Activated CD4-positive, alpha-beta T cell treated with anti-CD3 and anti-CD28 coated beads, Interleukin-2, amount 10 ng/mL, durations not matched to agents 7 days and 5 days (primary cell): ENCODE data around the gene CRY1. TPM values are rescaled to one million over a fixed set of nuclear protein-coding genes. Genes with fewer than 3 reads are reported as not detected.

Experiments
- CTCF ChIA-PET: fragments of 350-600 bp; sonication (Branson Sonifier 250); formaldehyde crosslinking; loops from one replicate; lab custom pipeline; 2021; ENCODE audit warnings: antibody characterized with exemption; lab: Charles Lee
- POLR2A ChIA-PET: fragments of 350-600 bp; sonication (Branson Sonifier 250); formaldehyde crosslinking; loops from one replicate; lab custom pipeline; 2021; ENCODE audit warnings: antibody characterized with exemption; lab: Charles Lee
- DNase-seq: peaks from one replicate; pipeline ENCODE4 v3.0.0-alpha.2; 2020
- H3K27ac Mint-ChIP-seq: one replicate; pipeline ENCODE4 v1.8.0; 2021; ENCODE audit warnings: mild to moderate bottlenecking, moderate library complexity, mixed read lengths
- H3K27me3 Mint-ChIP-seq: one replicate; pipeline ENCODE4 v1.8.0; 2021; ENCODE audit warnings: mixed read lengths
- H3K36me3 Mint-ChIP-seq: one replicate; pipeline ENCODE4 v1.8.0; 2021; ENCODE audit warnings: low read depth, mixed read lengths
- H3K4me1 Mint-ChIP-seq: one replicate; pipeline ENCODE4 v1.8.0; 2021; ENCODE audit warnings: mixed read lengths
- H3K4me3 Mint-ChIP-seq: one replicate; pipeline ENCODE4 v1.8.0; 2021; ENCODE audit warnings: mild to moderate bottlenecking, moderate library complexity, mixed read lengths
- H3K9me3 Mint-ChIP-seq: one replicate; pipeline ENCODE4 v1.8.0; 2021; ENCODE audit warnings: mixed read lengths
- total RNA-seq, 2 experiments: library from RNA; stranded (reverse); gene quantifications; one replicate each; pipeline ENCODE4 v1.2.3, GENCODE V29; 2021

The CRY1 gene
- 10 to 100 TPM; 12.2 to 12.9 TPM for total RNA-seq

DNA sequence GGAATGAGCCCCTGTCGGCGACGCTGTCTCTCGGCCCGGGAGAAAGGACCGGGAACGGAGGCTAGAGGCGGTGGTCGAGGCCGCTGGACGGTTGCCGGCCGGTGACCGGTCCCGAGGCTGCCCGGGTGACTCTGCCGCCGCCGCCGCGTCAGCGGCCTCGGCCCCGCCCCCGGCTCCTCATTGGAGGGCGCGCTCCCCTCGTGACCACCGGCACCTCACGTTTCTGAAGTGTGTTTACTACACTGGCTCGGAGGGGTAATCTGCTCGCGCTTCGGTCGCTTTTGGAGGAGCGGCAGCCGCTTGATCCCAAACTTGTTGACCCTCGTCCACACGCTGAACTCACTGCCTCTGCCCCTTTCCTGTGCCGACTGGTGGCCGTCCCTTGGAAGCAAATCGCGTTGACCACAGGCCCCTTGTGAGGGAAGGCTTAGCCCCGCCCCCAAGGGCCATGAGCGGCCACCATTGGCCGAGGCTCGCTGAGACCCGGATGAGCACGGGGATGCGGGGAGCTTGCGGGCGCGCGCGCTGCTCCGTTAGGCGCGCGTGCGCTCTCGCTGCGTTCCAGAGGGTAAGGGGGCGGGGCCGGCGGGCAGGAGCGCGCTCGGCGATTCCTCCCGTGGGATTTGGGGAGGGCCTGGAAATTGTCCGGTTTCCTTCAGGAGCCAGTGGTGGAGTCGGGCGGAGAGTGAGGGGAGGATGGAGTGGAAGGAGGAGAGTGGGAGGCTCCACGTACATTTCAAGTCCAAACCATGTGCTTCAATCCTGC is at the start of gene CRY1:
CRY1 (minus strand) TSS at position 133 of the 766 bp plus-strand sequence. CDS start 588 bp downstream, outside the sequence.
- no peak within 1 kb of the TSS for H3K27ac Mint-ChIP-seq
- DNase-seq: peak; percentile 94
- CTCF ChIA-PET: interaction anchor here (0.5 to 2.3 kb wide), 4 partner anchors 11 to 550 kb away, joined by 3 to 12 read pairs (median 4); a partner anchor contains a TSS
- H3K4me1 Mint-ChIP-seq: peaks cover 11% of the 10 kb centered on the region
- H3K4me3 Mint-ChIP-seq: no peak within 1 kb of the TSS
- H3K9me3 Mint-ChIP-seq: peaks cover 8% of the 10 kb centered on the region
- no peaks in the 10 kb centered on the region for H3K36me3 Mint-ChIP-seq
- peaks cover 6% of the 10 kb centered on the region for H3K27me3 Mint-ChIP-seq
- POLR2A ChIA-PET: no interaction called here

DNA sequence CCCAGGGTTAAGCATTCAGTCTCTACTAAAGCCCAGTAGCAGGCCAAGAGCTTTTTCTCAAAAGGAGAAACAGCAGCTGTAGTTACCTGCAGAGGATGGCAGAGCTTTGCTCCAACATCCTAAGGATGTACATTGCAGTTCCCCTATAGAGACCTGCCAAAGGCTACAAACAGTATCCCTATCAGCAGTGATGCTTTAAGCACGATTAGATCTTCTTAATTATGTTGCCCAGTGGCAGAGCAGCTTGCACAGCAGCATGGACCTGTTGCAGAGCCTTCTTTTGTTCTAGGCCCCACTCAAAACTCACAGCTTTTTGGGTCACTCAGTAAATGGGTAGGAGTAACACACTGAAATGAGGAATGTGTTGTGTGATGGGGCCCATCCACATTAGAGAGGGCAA is 46.4 kb upstream of the CRY1 start:
- Mint-ChIP-seq H3K36me3 (no peaks in the 10 kb centered on the region), H3K4me3 (no peak overlapping the region), H3K4me1 (peaks cover under 1% of the 10 kb centered on the region), H3K27ac (no peak overlapping the region), H3K27me3 (no peaks in the 10 kb centered on the region), H3K9me3 (no peaks in the 10 kb centered on the region)
- POLR2A ChIA-PET: no interaction called here
- CTCF ChIA-PET: no interaction called here
- no peak for DNase-seq

GRCh38 chr12:107138990-107139389 is 45.6 kb upstream of the CRY1 start:
- POLR2A ChIA-PET: no interaction called here
- H3K27ac Mint-ChIP-seq: no peak overlapping the region
- no peaks in the 10 kb centered on the region for H3K9me3 Mint-ChIP-seq
- no peak overlapping the region for H3K4me3 Mint-ChIP-seq
- H3K27me3 Mint-ChIP-seq: no peaks in the 10 kb centered on the region
- H3K36me3 Mint-ChIP-seq: no peaks in the 10 kb centered on the region
- no peak for DNase-seq
- CTCF ChIA-PET: no interaction called here
- peaks cover 2% of the 10 kb centered on the region for H3K4me1 Mint-ChIP-seq

DNA sequence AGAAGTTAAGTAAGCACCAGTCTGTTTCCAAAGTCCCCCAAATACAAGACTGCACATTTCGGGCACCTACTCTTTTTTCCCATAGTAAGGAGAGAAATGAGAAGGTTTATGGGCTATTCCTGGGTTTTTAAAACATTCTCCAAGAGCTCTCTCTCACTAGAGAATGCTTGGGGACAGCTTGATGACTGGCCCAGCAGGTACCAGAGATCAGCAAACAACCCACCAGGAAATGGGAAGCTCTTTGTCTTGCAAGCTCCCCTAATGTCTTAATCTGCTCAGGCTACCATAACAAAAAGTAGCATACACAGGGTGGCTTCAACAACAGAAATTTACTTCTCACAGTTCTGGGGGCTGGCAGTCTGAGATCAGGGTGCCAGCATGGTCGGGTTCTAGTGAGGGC is 41.8 kb upstream of the CRY1 start:
- H3K4me1 Mint-ChIP-seq: peaks cover 2% of the 10 kb centered on the region
- H3K9me3 Mint-ChIP-seq: no peaks in the 10 kb centered on the region
- no peaks in the 10 kb centered on the region for H3K36me3 Mint-ChIP-seq
- H3K27me3 Mint-ChIP-seq: no peaks in the 10 kb centered on the region
- H3K27ac Mint-ChIP-seq: no peak overlapping the region
- DNase-seq: no peak
- ChIA-PET CTCF (interaction anchor here (0.7 to 1.0 kb wide), 4 partner anchors 10 to 474 kb away, joined by 3 read pairs; no protein-coding TSS in a partner anchor), POLR2A (no interaction called here)
- H3K4me3 Mint-ChIP-seq: no peak overlapping the region

- Mint-ChIP-seq H3K36me3 (no peaks in the 10 kb centered on the region), H3K27ac (no peak overlapping the region), H3K27me3 (no peaks in the 10 kb centered on the region), H3K9me3 (no peaks in the 10 kb centered on the region), H3K4me1 (peaks cover 2% of the 10 kb centered on the region), H3K4me3 (no peak overlapping the region)
- CTCF ChIA-PET: interaction anchor here (0.9 kb wide), 1 partner anchor 71 kb away, joined by 3 read pairs; no protein-coding TSS in a partner anchor
- DNase-seq: peak; percentile 55
- POLR2A ChIA-PET: no interaction called here
These were observed 41.2 kb upstream of the CRY1 start for GRCh38 chr12:107134558-107134957.

DNA sequence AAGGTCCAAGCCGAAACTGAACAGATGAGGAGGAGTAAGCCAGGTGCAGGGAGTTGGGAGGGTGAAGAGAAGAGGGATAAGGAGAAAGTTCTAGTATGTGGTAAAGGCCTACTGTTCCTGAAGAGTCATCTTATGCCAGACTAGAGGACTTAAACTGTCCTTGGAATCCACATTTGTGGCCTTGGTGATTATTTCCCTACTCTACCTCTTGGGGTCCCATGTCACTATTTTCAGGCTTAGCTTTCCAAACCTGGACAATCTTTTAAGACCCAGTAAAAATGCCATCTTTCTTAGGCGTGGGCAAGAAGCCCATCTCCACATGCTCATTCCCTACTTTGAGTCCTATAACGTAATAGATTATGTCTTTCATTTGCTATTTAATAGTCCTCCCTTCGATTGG is 40.1 kb upstream of the CRY1 start:
- no peaks in the 10 kb centered on the region for H3K9me3 Mint-ChIP-seq
- no peak overlapping the region for H3K27ac Mint-ChIP-seq
- H3K4me1 Mint-ChIP-seq: peaks cover 2% of the 10 kb centered on the region
- ChIA-PET POLR2A (interaction anchor here (0.6 kb wide), 1 partner anchor 478 kb away, joined by 3 read pairs; no protein-coding TSS in a partner anchor), CTCF (no interaction called here)
- H3K4me3 Mint-ChIP-seq: no peak overlapping the region
- no peak for DNase-seq
- H3K27me3 Mint-ChIP-seq: no peaks in the 10 kb centered on the region
- no peaks in the 10 kb centered on the region for H3K36me3 Mint-ChIP-seq

GRCh38 chr12:107131832-107132616 is 38.7 kb upstream of the CRY1 start:
- Mint-ChIP-seq H3K36me3 (no peaks in the 10 kb centered on the region), H3K9me3 (no peaks in the 10 kb centered on the region), H3K27me3 (peaks cover 2% of the 10 kb centered on the region), H3K27ac (no peak overlapping the region), H3K4me1 (peaks cover 2% of the 10 kb centered on the region), H3K4me3 (no peak overlapping the region)
- POLR2A ChIA-PET: no interaction called here
- DNase-seq: peak; percentile 21
- CTCF ChIA-PET: interaction anchor here (0.6 to 2.1 kb wide), 20 partner anchors 13 to 487 kb away, joined by 3 to 12 read pairs (median 3); no protein-coding TSS in a partner anchor

GRCh38 chr12:107130830-107131611 is 37.7 kb upstream of the CRY1 start:
- CTCF ChIA-PET: interaction anchor here (0.6 to 2.1 kb wide), 19 partner anchors 14 to 488 kb away, joined by 3 to 12 read pairs (median 3); no protein-coding TSS in a partner anchor
- no peak overlapping the region for H3K4me3 Mint-ChIP-seq
- H3K27me3 Mint-ChIP-seq: peaks cover 2% of the 10 kb centered on the region
- H3K4me1 Mint-ChIP-seq: peaks cover 2% of the 10 kb centered on the region
- no peak overlapping the region for H3K27ac Mint-ChIP-seq
- DNase-seq: no peak
- H3K9me3 Mint-ChIP-seq: no peaks in the 10 kb centered on the region
- POLR2A ChIA-PET: no interaction called here
- H3K36me3 Mint-ChIP-seq: no peaks in the 10 kb centered on the region

- no peak overlapping the region for H3K27ac Mint-ChIP-seq
- DNase-seq: no peak
- H3K4me3 Mint-ChIP-seq: no peak overlapping the region
- POLR2A ChIA-PET: no interaction called here
- peaks cover 2% of the 10 kb centered on the region for H3K27me3 Mint-ChIP-seq
- no peaks in the 10 kb centered on the region for H3K36me3 Mint-ChIP-seq
- H3K4me1 Mint-ChIP-seq: no peaks in the 10 kb centered on the region
- CTCF ChIA-PET: interaction anchor here (0.6 to 1.4 kb wide), 2 partner anchors 11 to 274 kb away, joined by 3 to 4 read pairs; no protein-coding TSS in a partner anchor
- no peaks in the 10 kb centered on the region for H3K9me3 Mint-ChIP-seq
These were observed 36.1 kb upstream of the CRY1 start for GRCh38 chr12:107129315-107129930.

- Mint-ChIP-seq H3K4me1 (no peaks in the 10 kb centered on the region), H3K36me3 (no peaks in the 10 kb centered on the region), H3K27ac (no peak overlapping the region), H3K27me3 (peaks cover 8% of the 10 kb centered on the region), H3K4me3 (no peak overlapping the region), H3K9me3 (no peaks in the 10 kb centered on the region)
- CTCF ChIA-PET: interaction anchor here (1.1 kb wide), 1 partner anchor 36 kb away, joined by 4 read pairs; no protein-coding TSS in a partner anchor
- POLR2A ChIA-PET: no interaction called here
- no peak for DNase-seq
These were observed 34.4 kb upstream of the CRY1 start for GRCh38 chr12:107127482-107128430.
